Measurements from ENCODE around the gene BUD23.
"Not testable (repeated sequence)": the region's sequence is repeated elsewhere in the genome, so short reads cannot be mapped to it uniquely, and the experiment has no call there.

Gene BUD23

GRCh38 chr7:73718905-73719805, 35.8 kb downstream of the BUD23 start, which contains the start of gene STX1A:
STX1A (minus strand) TSS chr7:73719669; CDS start chr7:73719631, 38 bp downstream.
- DNase-seq (ENCODE audit: low read depth, low spot score), result peak; percentile 94

GRCh38 chr7:73719806-73720169, 36.4 kb downstream of the BUD23 start:
- DNase-seq (ENCODE audit: low read depth, low spot score), result no peak

GRCh38 chr7:73720443-73720842, 37.0 kb downstream of the BUD23 start:
- not testable (repeated sequence) for DNase-seq (ENCODE audit: low read depth, low spot score)

- peak; percentile 80 for DNase-seq (ENCODE audit: low read depth, low spot score)
Observed at GRCh38 chr7:73721377-73721817, 38.0 kb downstream of the BUD23 start.

GRCh38 chr7:73722182-73722581, 38.8 kb downstream of the BUD23 start:
- DNase-seq (ENCODE audit: low read depth, low spot score), result not testable (repeated sequence)

- DNase-seq (ENCODE audit: low read depth, low spot score), result no peak
Observed at GRCh38 chr7:73722785-73723184, 39.4 kb downstream of the BUD23 start.

- DNase-seq (ENCODE audit: low read depth, low spot score), result no peak
Observed at GRCh38 chr7:73723813-73724212, 40.4 kb downstream of the BUD23 start.

- no peak for DNase-seq (ENCODE audit: low read depth, low spot score)
Observed at GRCh38 chr7:73726083-73726466, 42.7 kb downstream of the BUD23 start.

GRCh38 chr7:73727952-73728351, 44.6 kb downstream of the BUD23 start:
- DNase-seq (ENCODE audit: low read depth, low spot score), result no peak

- DNase-seq (ENCODE audit: low read depth, low spot score), result no peak
Observed at GRCh38 chr7:73728551-73728950, 45.2 kb downstream of the BUD23 start.

GRCh38 chr7:73730485-73730884, 47.1 kb downstream of the BUD23 start:
- DNase-seq (ENCODE audit: low read depth, low spot score), result no peak

GRCh38 chr7:73732397-73732796, 49.0 kb downstream of the BUD23 start:
- no peak for DNase-seq (ENCODE audit: low read depth, low spot score)

GRCh38 chr7:73734619-73735527, 51.5 kb downstream of the BUD23 start:
- DNase-seq (ENCODE audit: low read depth, low spot score), result peak; percentile 69

GRCh38 chr7:73735528-73735905, 52.1 kb downstream of the BUD23 start:
- no peak for DNase-seq (ENCODE audit: low read depth, low spot score)

- no peak for DNase-seq (ENCODE audit: low read depth, low spot score)
Observed at GRCh38 chr7:73736885-73737284, 53.5 kb downstream of the BUD23 start.

GRCh38 chr7:73737491-73738219, 54.3 kb downstream of the BUD23 start:
- no peak for DNase-seq (ENCODE audit: low read depth, low spot score)

- peak; percentile 79 for DNase-seq (ENCODE audit: low read depth, low spot score)
Observed at GRCh38 chr7:73738220-73738611, 54.8 kb downstream of the BUD23 start.

- DNase-seq (ENCODE audit: low read depth, low spot score), result peak; percentile 99
Observed at GRCh38 chr7:73738612-73739386, 55.4 kb downstream of the BUD23 start, which contains the start of gene ABHD11. ABHD11 (minus strand) TSS chr7:73738802; CDS start chr7:73738770, 32 bp downstream.

- no peak for DNase-seq (ENCODE audit: low read depth, low spot score)
Observed at GRCh38 chr7:73739387-73739767, 56.0 kb downstream of the BUD23 start.

- no peak for DNase-seq (ENCODE audit: low read depth, low spot score)
Observed at GRCh38 chr7:73740212-73740611, 56.8 kb downstream of the BUD23 start.

GRCh38 chr7:73740771-73741170, 57.4 kb downstream of the BUD23 start:
- no peak for DNase-seq (ENCODE audit: low read depth, low spot score)
